ENCODE results near the gene MGMT. TPM values are rescaled to one million over a fixed set of nuclear protein-coding genes. Genes with fewer than 3 reads are reported as not detected.

MGMT gene
- total RNA-seq, 3 donors from 2014 or later = 15.4 to 17.5 (median 16.3) TPM

DNA sequence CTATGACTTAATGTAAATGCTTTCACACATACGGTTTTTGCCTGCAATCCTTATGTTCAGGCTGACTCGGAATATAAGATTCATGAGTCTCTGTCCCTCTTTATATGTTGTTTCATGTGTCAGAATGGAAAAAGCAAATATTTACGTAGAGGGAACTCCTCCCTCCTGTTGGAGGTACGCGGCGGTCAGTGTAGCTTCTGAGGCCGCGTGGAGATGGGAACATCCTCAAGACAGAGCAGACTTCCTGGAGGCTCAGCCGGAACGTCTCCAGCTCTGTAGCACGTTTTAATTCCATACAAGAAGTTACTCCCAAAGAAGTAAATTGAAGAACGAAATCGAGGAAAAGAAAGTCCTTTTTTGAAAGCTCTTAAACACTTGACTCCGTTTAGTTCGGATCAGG lies 248.8 kb downstream of the MGMT start:
- no peak for ATAC-seq
- H3K4me1 ChIP-seq (ENCODE audit: low read depth) = no peaks in the 10 kb centered on the region
- H3K36me3 ChIP-seq (ENCODE audit: low read depth) = no peaks in the 10 kb centered on the region
- TF ChIP-seq, protein P1, sequence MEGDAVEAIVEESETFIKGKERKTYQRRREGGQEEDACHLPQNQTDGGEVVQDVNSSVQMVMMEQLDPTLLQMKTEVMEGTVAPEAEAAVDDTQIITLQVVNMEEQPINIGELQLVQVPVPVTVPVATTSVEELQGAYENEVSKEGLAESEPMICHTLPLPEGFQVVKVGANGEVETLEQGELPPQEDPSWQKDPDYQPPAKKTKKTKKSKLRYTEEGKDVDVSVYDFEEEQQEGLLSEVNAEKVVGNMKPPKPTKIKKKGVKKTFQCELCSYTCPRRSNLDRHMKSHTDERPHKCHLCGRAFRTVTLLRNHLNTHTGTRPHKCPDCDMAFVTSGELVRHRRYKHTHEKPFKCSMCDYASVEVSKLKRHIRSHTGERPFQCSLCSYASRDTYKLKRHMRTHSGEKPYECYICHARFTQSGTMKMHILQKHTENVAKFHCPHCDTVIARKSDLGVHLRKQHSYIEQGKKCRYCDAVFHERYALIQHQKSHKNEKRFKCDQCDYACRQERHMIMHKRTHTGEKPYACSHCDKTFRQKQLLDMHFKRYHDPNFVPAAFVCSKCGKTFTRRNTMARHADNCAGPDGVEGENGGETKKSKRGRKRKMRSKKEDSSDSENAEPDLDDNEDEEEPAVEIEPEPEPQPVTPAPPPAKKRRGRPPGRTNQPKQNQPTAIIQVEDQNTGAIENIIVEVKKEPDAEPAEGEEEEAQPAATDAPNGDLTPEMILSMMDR (IDR thresholded peaks at IDR 0.05) = no peak
- H3K4me3 ChIP-seq = no peak overlapping the region
- intact Hi-C loops (cut with DNase I, micrococcal nuclease) = no loop called here
- no peak for DNase-seq
- H3K9me3 ChIP-seq = no peaks in the 10 kb centered on the region

DNA sequence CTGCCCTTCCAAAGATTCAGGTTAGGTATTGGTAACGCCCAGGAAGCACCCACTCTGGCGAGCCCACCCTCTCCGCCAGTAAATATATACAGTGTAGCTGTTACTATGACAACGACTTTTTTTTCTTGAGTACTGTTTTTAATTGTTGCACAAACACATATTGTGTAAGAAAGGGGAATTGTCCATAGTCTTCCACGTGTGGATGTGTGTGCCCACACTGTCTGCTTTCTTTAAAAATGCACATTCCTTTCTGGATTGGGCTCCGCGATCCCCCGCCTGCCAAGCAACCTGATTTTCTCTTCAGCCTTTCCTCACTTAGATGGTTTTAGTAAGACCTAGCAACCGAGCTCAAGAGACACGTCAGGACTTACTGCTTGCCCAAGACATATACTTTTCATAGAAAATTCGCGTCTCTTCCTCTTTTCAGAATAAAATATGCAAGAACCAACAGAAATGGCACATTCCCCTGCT lies 249.2 kb downstream of the MGMT start:
- no peaks in the 10 kb centered on the region for H3K4me1 ChIP-seq (ENCODE audit: low read depth)
- TF ChIP-seq, protein P1 (IDR thresholded peaks at IDR 0.05) = no peak
- intact Hi-C loops (cut with DNase I, micrococcal nuclease) = no loop called here
- ATAC-seq = no peak
- H3K4me3 ChIP-seq = no peak overlapping the region
- H3K36me3 ChIP-seq (ENCODE audit: low read depth) = no peaks in the 10 kb centered on the region
- DNase-seq = no peak
- no peaks in the 10 kb centered on the region for H3K9me3 ChIP-seq

DNA sequence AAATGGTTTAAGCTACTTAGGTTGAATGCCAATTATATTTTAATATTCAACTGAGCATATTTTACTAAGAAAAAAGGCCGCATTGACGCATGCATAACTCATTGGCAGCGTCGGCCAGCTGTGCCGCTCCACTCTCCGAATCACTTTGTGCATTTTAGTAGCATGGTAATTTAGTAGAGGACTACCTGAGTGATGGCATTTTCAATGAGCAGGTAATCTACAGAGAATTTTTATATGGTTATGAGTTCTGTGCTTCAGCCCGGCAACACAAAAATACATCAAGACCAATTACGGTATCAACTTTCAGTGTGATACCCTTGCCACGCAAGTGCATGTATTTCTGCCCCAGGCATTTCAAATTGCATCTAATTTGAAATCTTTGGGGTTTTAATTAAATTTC lies 249.8 kb downstream of the MGMT start:
- TF ChIP-seq, protein P1 (IDR thresholded peaks at IDR 0.05) = no peak
- H3K9me3 ChIP-seq = no peaks in the 10 kb centered on the region
- no peak for DNase-seq
- H3K4me3 ChIP-seq = no peak overlapping the region
- no peak for ATAC-seq
- no peaks in the 10 kb centered on the region for H3K36me3 ChIP-seq (ENCODE audit: low read depth)
- H3K4me1 ChIP-seq (ENCODE audit: low read depth) = no peaks in the 10 kb centered on the region
- intact Hi-C loops (cut with DNase I, micrococcal nuclease) = no loop called here

DNA sequence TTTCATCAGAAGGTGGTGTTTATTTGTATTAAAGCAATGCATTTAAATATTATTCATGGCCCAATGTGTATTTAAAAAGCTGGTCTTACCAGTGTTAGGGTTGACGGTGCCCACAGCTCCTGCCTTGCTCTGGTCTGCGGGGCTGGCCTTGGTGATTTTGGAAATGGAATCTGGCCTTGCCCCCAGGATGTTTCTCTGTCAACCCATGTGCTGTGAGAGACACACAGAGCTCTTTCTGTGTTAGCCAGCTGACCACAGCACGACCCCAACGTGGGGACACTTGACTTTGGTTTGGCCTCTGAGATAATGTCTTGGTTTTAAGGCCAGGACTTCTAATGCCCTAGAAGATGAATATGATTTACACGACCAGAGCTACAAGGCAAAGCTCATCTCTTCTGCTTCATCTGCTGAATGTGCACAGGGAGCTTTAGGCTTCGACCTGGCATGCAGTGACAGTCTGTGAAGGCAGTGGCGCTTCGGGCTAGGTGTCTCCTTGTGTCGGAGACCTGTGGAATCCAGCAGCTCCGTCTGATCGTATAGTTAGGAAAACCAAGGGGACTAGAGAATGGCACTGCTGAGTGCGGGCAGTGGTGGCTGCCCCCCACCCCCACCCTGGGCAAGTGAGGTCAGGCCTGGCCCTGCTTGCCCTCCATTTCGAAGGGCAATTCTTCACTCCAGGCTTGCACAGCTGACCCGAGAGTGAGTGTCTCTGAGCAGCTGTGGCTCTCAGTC lies 250.9 kb downstream of the MGMT start:
- Histone ChIP-seq H3K9me3 (no peaks in the 10 kb centered on the region), H3K36me3 (ENCODE audit: low read depth) (no peaks in the 10 kb centered on the region), H3K4me3 (no peak overlapping the region), H3K4me1 (ENCODE audit: low read depth) (no peaks in the 10 kb centered on the region)
- no peak for DNase-seq
- TF ChIP-seq, protein P1 (IDR thresholded peaks at IDR 0.05) = no peak
- intact Hi-C loops (cut with DNase I, micrococcal nuclease) = no loop called here
- ATAC-seq = no peak

DNA sequence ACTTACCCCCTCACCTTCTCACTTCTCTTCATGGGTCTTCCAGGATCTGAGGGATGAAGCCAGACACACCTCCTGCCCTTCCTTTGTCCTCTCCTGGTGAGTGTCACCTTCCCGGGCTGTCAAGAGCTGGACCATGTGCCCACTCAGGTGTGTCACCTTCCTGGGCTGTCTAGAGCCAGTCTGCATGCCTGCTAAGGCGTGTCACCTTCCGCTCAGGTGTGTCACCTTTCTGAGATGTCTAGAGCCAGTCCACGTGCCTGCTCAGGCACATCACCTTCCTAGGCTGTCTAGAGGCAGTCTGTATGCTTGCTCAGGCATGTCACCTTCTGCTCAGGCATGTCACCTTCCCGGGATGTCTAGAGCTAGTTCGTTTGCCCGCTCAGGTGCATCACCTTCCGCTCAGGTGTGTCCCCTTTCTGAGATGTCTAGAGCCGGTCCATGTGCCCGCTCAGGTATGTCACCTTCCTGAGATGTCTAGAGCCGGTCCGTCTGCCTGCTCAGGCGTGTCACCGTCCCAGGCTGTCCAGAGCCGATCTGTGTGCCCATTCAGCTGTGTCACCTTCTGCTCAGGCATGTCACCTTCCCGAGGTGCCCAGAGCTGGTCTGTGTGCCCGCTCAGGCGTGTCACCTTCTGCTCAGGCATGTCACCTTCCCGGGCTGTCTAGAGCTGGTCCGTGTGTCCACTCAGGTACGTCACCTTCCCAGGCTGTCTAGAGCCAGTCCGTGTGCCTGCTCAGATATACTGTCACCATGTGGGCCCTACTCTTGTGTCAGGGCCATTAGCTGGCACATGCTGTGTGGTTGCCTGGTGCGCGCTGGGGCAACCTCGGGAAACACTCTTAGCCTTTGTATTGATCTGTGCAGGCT lies 251.7 kb downstream of the MGMT start:
- DNase-seq (no peak), ATAC-seq (no peak)
- Histone ChIP-seq H3K36me3 (ENCODE audit: low read depth) (no peaks in the 10 kb centered on the region), H3K9me3 (no peaks in the 10 kb centered on the region), H3K4me1 (ENCODE audit: low read depth) (no peaks in the 10 kb centered on the region), H3K4me3 (no peak overlapping the region)
- intact Hi-C loops (cut with DNase I, micrococcal nuclease) = no loop called here
- TF ChIP-seq, protein P1 (IDR thresholded peaks at IDR 0.05) = no peak

All from mucosa of descending colon (tissue), 3 donors.